ENCODE results near the gene P2RY12.

DNA sequence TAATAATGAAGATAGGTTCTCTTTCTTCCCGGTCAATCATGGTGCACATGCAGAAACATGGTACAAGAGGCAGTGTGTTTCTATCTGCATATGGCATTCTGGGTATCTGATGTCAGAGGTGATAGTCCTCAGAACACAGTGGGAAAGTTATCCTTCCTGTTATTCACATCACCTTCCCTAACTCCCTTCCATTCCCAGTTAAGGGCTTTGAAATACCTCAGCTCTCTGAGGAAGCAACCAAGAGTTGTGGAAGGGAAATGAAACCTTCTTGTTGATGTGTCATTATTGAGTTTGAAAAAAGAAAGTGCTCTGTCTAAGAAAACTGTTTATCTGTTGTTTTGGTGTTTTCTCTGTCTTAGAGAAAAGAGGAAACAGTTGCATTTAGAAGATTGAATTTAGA lies 33.3 kb downstream of the P2RY12 start:
- TF ChIP-seq, protein P1, sequence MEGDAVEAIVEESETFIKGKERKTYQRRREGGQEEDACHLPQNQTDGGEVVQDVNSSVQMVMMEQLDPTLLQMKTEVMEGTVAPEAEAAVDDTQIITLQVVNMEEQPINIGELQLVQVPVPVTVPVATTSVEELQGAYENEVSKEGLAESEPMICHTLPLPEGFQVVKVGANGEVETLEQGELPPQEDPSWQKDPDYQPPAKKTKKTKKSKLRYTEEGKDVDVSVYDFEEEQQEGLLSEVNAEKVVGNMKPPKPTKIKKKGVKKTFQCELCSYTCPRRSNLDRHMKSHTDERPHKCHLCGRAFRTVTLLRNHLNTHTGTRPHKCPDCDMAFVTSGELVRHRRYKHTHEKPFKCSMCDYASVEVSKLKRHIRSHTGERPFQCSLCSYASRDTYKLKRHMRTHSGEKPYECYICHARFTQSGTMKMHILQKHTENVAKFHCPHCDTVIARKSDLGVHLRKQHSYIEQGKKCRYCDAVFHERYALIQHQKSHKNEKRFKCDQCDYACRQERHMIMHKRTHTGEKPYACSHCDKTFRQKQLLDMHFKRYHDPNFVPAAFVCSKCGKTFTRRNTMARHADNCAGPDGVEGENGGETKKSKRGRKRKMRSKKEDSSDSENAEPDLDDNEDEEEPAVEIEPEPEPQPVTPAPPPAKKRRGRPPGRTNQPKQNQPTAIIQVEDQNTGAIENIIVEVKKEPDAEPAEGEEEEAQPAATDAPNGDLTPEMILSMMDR (IDR thresholded peaks at IDR 0.05): no peak
- TF ChIP-seq EZH2 (IDR thresholded peaks at IDR 0.05; ENCODE audit: borderline replicate concordance, insufficient read depth, low read depth, low read length, poor library complexity, severe bottlenecking): no peak
